ENCODE data around the gene MAP3K20. TPM values are rescaled to one million over a fixed set of nuclear protein-coding genes. Genes with fewer than 3 reads are reported as not detected.

Gene MAP3K20
- total and polyA plus RNA-seq, 2 donors (not counting 3 experiments of a cell fraction or from before 2014, with no cell fraction given): 7.8 to 31.5 TPM

GRCh38 chr2:173271825-173272224 lies 196.2 kb downstream of the MAP3K20 start:
- ChIA-PET POLR2A (no interaction called here), CTCF (no interaction called here)
- intact Hi-C loops (cut with micrococcal nuclease): no loop called here
- TF ChIP-seq POLR2A (IDR thresholded peaks at IDR 0.05; ENCODE audit: low read depth, low read length): no peak
- H2AFZ ChIP-seq (ENCODE audit: low read depth, low read length): no peak overlapping the region
- H3K27ac ChIP-seq (ENCODE audit: insufficient read depth, low read depth, low read length): no peak overlapping the region
- no peaks in the 10 kb centered on the region for H3K36me3 ChIP-seq (ENCODE audit: control insufficient read depth in 2 of 2, extremely low read depth in 1 of 2, insufficient read depth in 2 of 2, low read length in 2 of 2)
- no peaks in the 10 kb centered on the region for H3K79me2 ChIP-seq (ENCODE audit: control insufficient read depth, insufficient read depth, low read length)
- no peaks in the 10 kb centered on the region for H3K9me1 ChIP-seq (replicated peaks; ENCODE audit: control insufficient read depth, extremely low read depth, insufficient read depth, low read length)
- dilution Hi-C loops (cut with MboI; ENCODE audit: extremely low pct_ligation_motif_present, low sequenced_read_pairs): no loop called here
- no peak overlapping the region for H3K4me2 ChIP-seq (ENCODE audit: insufficient read depth, low read length)
- no peaks in the 10 kb centered on the region for H4K20me1 ChIP-seq (replicated peaks; ENCODE audit: control insufficient read depth, extremely low read depth, insufficient read depth, low read length)
- peaks cover 0 to 3% of the 10 kb centered on the region in 2 experiments for H3K27me3 ChIP-seq (ENCODE audit: control insufficient read depth in 2 of 2, insufficient read depth in 2 of 2, low read length in 2 of 2)
- no peaks in the 10 kb centered on the region for H3K9me3 ChIP-seq (replicated peaks; ENCODE audit: control insufficient read depth, insufficient read depth, low read length)
- H3K9ac ChIP-seq (replicated peaks; ENCODE audit: extremely low read depth, insufficient read depth, low read length): no peak overlapping the region
- no peak overlapping the region for H3K4me3 ChIP-seq (replicated peaks in 1 of 3; ENCODE audit: insufficient read depth in 1 of 3, low read depth in 1 of 3, low read length in 3 of 3)
- FAIRE-seq: no peak
- no TSS peak for BruUV-seq (replicated peaks)
- no peak for DNase-seq (ENCODE audit: low read depth, low spot score)
- H3K4me1 ChIP-seq (ENCODE audit: control insufficient read depth, extremely low read depth, insufficient read depth, low read length): no peaks in the 10 kb centered on the region

- Histone ChIP-seq H3K4me2 (ENCODE audit: insufficient read depth, low read length) (no peak overlapping the region), H3K36me3 (ENCODE audit: control insufficient read depth in 2 of 2, extremely low read depth in 1 of 2, insufficient read depth in 2 of 2, low read length in 2 of 2) (no peaks in the 10 kb centered on the region), H3K9me3 (replicated peaks; ENCODE audit: control insufficient read depth, insufficient read depth, low read length) (no peaks in the 10 kb centered on the region), H3K9me1 (replicated peaks; ENCODE audit: control insufficient read depth, extremely low read depth, insufficient read depth, low read length) (no peaks in the 10 kb centered on the region), H3K27me3 (ENCODE audit: control insufficient read depth in 2 of 2, insufficient read depth in 2 of 2, low read length in 2 of 2) (peaks cover 0 to 5% of the 10 kb centered on the region in 2 experiments), H3K9ac (replicated peaks; ENCODE audit: extremely low read depth, insufficient read depth, low read length) (no peak overlapping the region), H2AFZ (ENCODE audit: low read depth, low read length) (no peak overlapping the region), H3K4me1 (ENCODE audit: control insufficient read depth, extremely low read depth, insufficient read depth, low read length) (no peaks in the 10 kb centered on the region), H3K27ac (ENCODE audit: insufficient read depth, low read depth, low read length) (no peak overlapping the region), H3K4me3 (replicated peaks in 1 of 3; ENCODE audit: insufficient read depth in 1 of 3, low read depth in 1 of 3, low read length in 3 of 3) (no peak overlapping the region), H4K20me1 (replicated peaks; ENCODE audit: control insufficient read depth, extremely low read depth, insufficient read depth, low read length) (no peaks in the 10 kb centered on the region), H3K79me2 (ENCODE audit: control insufficient read depth, insufficient read depth, low read length) (no peaks in the 10 kb centered on the region)
- DNase-seq (ENCODE audit: low read depth, low spot score) (no peak), FAIRE-seq (no peak)
- intact Hi-C loops (cut with micrococcal nuclease) (no loop called here), dilution Hi-C loops (cut with MboI; ENCODE audit: extremely low pct_ligation_motif_present, low sequenced_read_pairs) (no loop called here)
- TF ChIP-seq POLR2A (IDR thresholded peaks at IDR 0.05; ENCODE audit: low read depth, low read length): no peak
- CTCF ChIA-PET: no interaction called here
- POLR2A ChIA-PET: no interaction called here
- BruUV-seq (replicated peaks): no TSS peak
These were observed 197.2 kb downstream of the MAP3K20 start for GRCh38 chr2:173272849-173273248.
